PC-3 (cell line): ENCODE measurements around the gene CYP46A1.

ENCODE experiments used
- EZH2 ChIP-seq: fragments of 300-600 bp; sonication (generic); IDR thresholded peaks from one replicate; pipeline ENCODE4 v1.6.1; 2017; ENCODE audit warnings: antibody characterized with exemption, mild to moderate bottlenecking, low read length; ENCODE audit not compliant: unreplicated experiment
- TF ChIP-seq, protein P1 (sequence below): fragments of 300-600 bp; sonication (generic); conservative IDR thresholded peaks from 2 replicates; pipeline ENCODE4 v1.5.1; 2017; ENCODE audit warnings: antibody characterized with exemption, low read depth, mild to moderate bottlenecking, low read length

DNA sequence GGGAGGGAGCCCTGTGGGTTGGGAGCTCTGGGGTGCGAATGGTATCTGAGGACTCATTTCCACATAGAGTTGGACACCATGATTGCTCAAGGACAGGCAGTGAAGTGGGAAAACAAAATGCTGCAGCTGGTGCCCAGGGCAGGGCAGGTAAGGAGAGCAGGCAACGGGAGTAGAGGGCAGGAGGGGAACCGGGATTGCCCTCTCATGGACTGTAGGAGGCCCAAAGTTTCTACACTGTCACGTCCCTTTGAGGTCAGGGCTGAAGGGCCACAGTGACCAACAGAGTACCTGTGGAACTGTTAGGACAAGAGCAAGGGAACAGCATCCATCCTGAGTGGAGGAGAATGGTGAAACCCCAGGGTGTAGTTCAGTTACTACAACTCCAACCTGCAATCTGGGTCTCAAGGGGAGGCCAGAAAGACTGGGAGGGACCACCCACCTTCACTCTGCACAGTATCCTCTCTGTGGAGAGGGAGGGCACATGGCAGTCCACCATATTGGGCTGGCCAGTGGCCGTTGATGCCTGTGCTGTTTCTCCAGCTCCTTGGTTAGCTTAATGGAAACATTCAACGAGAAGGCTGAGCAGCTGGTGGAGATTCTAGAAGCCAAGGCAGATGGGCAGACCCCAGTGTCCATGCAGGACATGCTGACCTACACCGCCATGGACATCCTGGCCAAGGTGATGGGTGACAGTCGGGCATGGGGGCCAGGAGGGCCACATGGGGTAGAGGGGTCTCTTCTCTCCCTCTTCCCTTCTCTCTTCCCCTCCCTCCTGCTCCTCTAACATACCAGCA lies 22.2 kb downstream of the CYP46A1 start:
- TF ChIP-seq, protein P1, sequence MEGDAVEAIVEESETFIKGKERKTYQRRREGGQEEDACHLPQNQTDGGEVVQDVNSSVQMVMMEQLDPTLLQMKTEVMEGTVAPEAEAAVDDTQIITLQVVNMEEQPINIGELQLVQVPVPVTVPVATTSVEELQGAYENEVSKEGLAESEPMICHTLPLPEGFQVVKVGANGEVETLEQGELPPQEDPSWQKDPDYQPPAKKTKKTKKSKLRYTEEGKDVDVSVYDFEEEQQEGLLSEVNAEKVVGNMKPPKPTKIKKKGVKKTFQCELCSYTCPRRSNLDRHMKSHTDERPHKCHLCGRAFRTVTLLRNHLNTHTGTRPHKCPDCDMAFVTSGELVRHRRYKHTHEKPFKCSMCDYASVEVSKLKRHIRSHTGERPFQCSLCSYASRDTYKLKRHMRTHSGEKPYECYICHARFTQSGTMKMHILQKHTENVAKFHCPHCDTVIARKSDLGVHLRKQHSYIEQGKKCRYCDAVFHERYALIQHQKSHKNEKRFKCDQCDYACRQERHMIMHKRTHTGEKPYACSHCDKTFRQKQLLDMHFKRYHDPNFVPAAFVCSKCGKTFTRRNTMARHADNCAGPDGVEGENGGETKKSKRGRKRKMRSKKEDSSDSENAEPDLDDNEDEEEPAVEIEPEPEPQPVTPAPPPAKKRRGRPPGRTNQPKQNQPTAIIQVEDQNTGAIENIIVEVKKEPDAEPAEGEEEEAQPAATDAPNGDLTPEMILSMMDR, result no peak
- TF ChIP-seq EZH2, result no peak
